ENCODE measurements around the gene BRD3OS.
"Not testable (repeated sequence)": the region's sequence is repeated elsewhere in the genome, so short reads cannot be mapped to it uniquely, and the experiment has no call there.

Gene BRD3OS

GRCh38 chr9:134066526-134066912 is 41.2 kb downstream of the BRD3OS start:
- DNase-seq, result peak; percentile 3

GRCh38 chr9:134066913-134067851 is 41.9 kb downstream of the BRD3OS start:
- DNase-seq, result no peak

DNA sequence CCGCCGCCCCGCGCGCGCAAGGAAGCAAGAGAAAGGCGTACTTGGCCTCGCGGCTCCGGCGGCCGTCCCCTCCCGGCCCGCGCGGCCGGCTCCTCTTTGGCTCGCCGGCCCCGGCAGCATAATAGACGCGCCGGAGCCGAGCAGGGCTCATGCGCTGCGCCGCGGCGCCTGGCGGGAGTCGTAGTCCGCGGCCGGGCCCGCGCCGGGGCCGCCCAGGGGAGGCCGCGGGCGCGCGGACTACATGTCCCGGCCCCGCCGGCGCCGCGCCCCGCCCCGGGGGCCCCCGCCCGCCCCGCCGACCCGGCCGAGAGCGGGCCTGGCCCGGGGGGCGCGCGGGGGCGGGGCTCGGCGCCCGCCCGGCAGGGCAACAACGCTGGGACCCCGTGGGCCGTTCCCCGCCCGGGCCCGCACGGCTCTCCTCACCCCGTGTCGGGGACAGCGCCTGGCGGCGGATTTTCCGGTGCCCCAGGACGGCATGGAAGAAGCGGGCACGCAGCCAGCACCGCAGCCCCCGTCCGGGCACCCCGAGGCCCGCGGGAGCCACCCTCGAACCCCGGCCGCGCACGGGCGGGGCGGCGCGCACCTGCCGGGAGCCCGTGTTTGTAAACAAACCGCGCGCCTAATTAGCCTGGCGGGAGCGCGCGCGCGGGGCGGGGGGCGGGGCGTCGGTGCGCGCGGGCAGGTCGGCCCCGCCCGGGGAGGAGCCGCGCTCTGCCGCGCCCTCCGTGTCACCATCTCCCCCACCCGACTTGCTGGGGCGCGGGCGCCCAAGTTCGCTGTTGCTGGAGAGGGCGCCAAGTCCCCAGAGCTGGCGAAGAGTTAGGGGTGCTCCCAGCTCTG is 42.8 kb downstream of the BRD3OS start, which contains the start of gene BRD3:
Gene BRD3 (minus strand): TSS at position 123 of the 840 bp plus-strand sequence. CDS start 14,549 bp downstream, outside the sequence.
- peak; percentile 62 for DNase-seq

- DNase-seq, result no peak
These were observed 43.6 kb downstream of the BRD3OS start for GRCh38 chr9:134068744-134069479.

GRCh38 chr9:134069480-134070399 is 44.5 kb downstream of the BRD3OS start:
- DNase-seq, result no peak

- DNase-seq, result no peak
These were observed 45.9 kb downstream of the BRD3OS start for GRCh38 chr9:134071149-134071548.

DNA sequence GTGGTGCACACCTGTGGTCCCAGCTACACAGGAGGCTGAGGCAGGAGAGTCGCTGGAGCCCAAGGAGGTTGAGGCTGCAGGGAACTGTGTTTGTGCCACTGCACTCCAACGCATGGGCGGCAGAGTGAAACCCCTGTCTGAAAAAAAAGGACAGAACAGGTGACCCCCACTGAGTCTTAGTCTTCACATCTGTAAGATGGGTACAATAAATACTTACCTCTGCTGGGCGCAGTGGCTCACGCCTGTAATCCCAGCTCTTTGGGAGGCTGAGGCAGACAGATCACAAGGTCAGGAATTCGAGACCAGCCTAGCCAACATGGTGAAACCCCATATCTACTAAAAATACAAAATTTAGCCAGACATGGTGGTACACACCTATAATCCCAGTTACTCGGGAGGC is 47.4 kb downstream of the BRD3OS start:
- DNase-seq, result not testable (repeated sequence)

DNA sequence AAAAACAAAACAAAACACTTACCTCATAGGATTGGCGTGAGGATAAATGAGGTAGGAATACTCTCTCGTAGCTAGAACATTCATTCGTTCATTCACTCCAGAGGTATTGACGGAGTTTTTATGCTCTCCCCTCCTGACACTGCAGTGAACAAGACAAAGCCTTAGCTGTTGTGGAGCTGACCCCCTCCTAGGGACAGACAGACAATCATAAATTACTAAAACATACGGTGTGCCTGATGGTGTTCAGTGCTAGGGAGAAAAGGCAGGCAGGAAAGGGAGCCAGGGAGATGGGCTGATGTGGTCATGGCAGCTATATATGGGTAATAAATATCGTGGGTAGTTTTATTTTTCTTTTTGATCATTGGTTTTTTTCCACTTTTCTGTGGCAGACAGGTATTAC is 48.2 kb downstream of the BRD3OS start:
- DNase-seq, result no peak

DNA sequence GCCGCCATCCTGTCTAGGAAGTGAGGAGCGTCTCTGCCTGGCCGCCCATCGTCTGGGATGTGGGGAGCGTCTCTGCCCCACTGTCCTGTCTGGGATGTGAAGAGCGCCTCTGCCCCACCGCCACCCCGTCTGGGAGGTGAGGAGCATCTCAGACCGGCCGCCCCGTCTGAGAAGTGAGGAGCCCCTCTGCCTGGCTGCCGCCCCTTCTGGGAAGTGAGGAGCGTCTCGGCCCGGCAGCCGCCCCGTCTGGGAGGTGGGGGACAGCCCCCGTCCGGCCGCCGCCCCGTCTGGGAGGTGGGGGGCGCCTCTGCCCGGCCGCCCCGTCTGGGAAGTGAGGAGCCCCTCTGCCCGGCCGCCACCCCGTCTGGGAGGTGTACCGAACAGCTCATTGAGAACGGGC is 50.4 kb downstream of the BRD3OS start:
- DNase-seq, result not testable (repeated sequence)

GRCh38 chr9:134076644-134077043 is 51.4 kb downstream of the BRD3OS start:
- DNase-seq, result no peak

Measured in NCI-H1694 treated with DMSO at 0.1 percent for 48 hours (cell line).